ENCODE data around the gene SHOX. TPM values are rescaled to one million over a fixed set of nuclear protein-coding genes. Genes with fewer than 3 reads are reported as not detected.

The SHOX gene
- polyA plus RNA-seq, 1 of the 3 experiments (the other 2 are of a cell fraction) = not detected

- DNase-seq = no peak
- whole genome bisulfite sequencing (ENCODE audit: low lambda C conversion rate) = 9% methylated on average over 3 of the region's 3 CpGs
- POLR2A ChIA-PET = no interaction called here
Measured at GRCh38 chrX:646228-646495, 15.6 kb downstream of the SHOX start.

More at GRCh38 chrX:646228-646495, 15.6 kb downstream of the SHOX start:
- Histone ChIP-seq H3K27me3 (ENCODE audit: insufficient read depth) (peaks cover 48% of the 10 kb centered on the region), H3K9me3 (no peaks in the 10 kb centered on the region), H3K4me2 (no peak overlapping the region), H3K4me3 (ENCODE audit: low read depth in 2 of 2, low read length in 1 of 2) (no peak overlapping the region), H3K79me2 (ENCODE audit: insufficient read depth) (no peaks in the 10 kb centered on the region), H4K20me1 (ENCODE audit: insufficient read depth) (no peaks in the 10 kb centered on the region), H3K36me3 (replicated peaks in 1 of 2; ENCODE audit: control insufficient read depth in 1 of 2, insufficient read depth in 2 of 2, low read length in 1 of 2) (no peaks in the 10 kb centered on the region), H2AFZ (ENCODE audit: low read depth) (no peak overlapping the region), H3K4me1 (ENCODE audit: control insufficient read depth in 1 of 2, insufficient read depth in 2 of 2, low read depth in 1 of 2, low read length in 1 of 2) (no peaks in the 10 kb centered on the region), H3K9ac (no peak overlapping the region), H3F3A (replicated peaks; ENCODE audit: insufficient read depth) (no peaks in the 10 kb centered on the region), H3K9me2 (no peaks in the 10 kb centered on the region), H3K27ac (ENCODE audit: low read depth in 2 of 2, low read length in 1 of 2) (no peak overlapping the region)
- CTCF ChIA-PET = no interaction called here
- TF ChIP-seq REST (IDR thresholded peaks at IDR 0.05; ENCODE audit: low read depth, low read length) = no peak
- no peak for TF ChIP-seq GATA2 (CRISPR knock-in tag; IDR thresholded peaks at IDR 0.05)
- TF ChIP-seq RFX5 (IDR thresholded peaks at IDR 0.05; ENCODE audit: low read length) = no peak
- TF ChIP-seq CHD2 (IDR thresholded peaks at IDR 0.05; ENCODE audit: low read length, partially characterized antibody) = no peak
- no peak for TF ChIP-seq MAX (IDR thresholded peaks at IDR 0.05; ENCODE audit: low read depth)
- TF ChIP-seq FOXJ3 (CRISPR knock-in tag; IDR thresholded peaks at IDR 0.05) = no peak
- TF ChIP-seq TEAD4 (IDR thresholded peaks at IDR 0.05; ENCODE audit: borderline replicate concordance, insufficient read depth) = no peak
- no peak for TF ChIP-seq MXI1 (IDR thresholded peaks at IDR 0.05; ENCODE audit: low read depth, low read length)
- no peak for TF ChIP-seq FOSL2 (IDR thresholded peaks at IDR 0.05; ENCODE audit: borderline replicate concordance, low read depth)
- no peak for TF ChIP-seq ZBTB33 (IDR thresholded peaks at IDR 0.05; ENCODE audit: borderline replicate concordance, low read depth)
- no peak for TF ChIP-seq EZH2phosphoT487 (IDR thresholded peaks at IDR 0.05; ENCODE audit: borderline replicate concordance, low read depth)
- TF ChIP-seq RAD21 (IDR thresholded peaks at IDR 0.05; ENCODE audit: low read length) = no peak
- no peak for TF ChIP-seq YY1 (IDR thresholded peaks at IDR 0.05; ENCODE audit: low read depth)
- no peak for TF ChIP-seq NFIC (IDR thresholded peaks at IDR 0.05; ENCODE audit: borderline replicate concordance)
- no peak for TF ChIP-seq RCOR1 (IDR thresholded peaks at IDR 0.05; ENCODE audit: low read length)
- TF ChIP-seq NRF1 (IDR thresholded peaks at IDR 0.05; ENCODE audit: low read depth, low read length) = no peak
- TF ChIP-seq IRF3 (IDR thresholded peaks at IDR 0.05; ENCODE audit: low read depth, low read length) = no peak
- TF ChIP-seq JUND (IDR thresholded peaks at IDR 0.05) = no peak

All from SK-N-SH (cell line).